Neural progenitor cell (in vitro differentiated cells): Measurements from ENCODE around the gene IPO9. TPM values are rescaled to one million over a fixed set of nuclear protein-coding genes. Genes with fewer than 3 reads are reported as not detected.
"Not testable (repeated sequence)": the region's sequence is repeated elsewhere in the genome, so short reads cannot be mapped to it uniquely, and the experiment has no call there.

Experiments used
- DNase-seq: peaks from one replicate; pipeline ENCODE4 v3.0.0-alpha.2; 2016; ENCODE audit warnings: low spot score
- H2AFZ ChIP-seq: fragments of 200-600 bp; sonication (generic); replicated peaks from 2 replicates; pipeline ENCODE4 v1.6.1; 2016; ENCODE audit warnings: antibody characterized with exemption
- H3F3A ChIP-seq: fragments of 200-600 bp; sonication (generic); 2 replicates; pipeline ENCODE4 v1.6.1; 2016; ENCODE audit warnings: antibody characterized with exemption, low read depth
- H3K27ac ChIP-seq: fragments of 200-600 bp; sonication (generic); 2 replicates; pipeline ENCODE4 v1.5.1; 2016; ENCODE audit warnings: mild to moderate bottlenecking
- H3K27me3 ChIP-seq: fragments of 200-600 bp; sonication (generic); 2 replicates; pipeline ENCODE4 v1.6.1; 2016; ENCODE audit warnings: mild to moderate bottlenecking, moderate library complexity
- H3K36me3 ChIP-seq: fragments of 200-600 bp; sonication (generic); 2 replicates; pipeline ENCODE4 v1.5.1; 2016
- H3K4me1 ChIP-seq: fragments of 200-600 bp; sonication (generic); 2 replicates; pipeline ENCODE4 v1.6.1; 2016; ENCODE audit warnings: mixed run types
- H3K4me2 ChIP-seq: fragments of 200-600 bp; sonication (generic); 2 replicates; pipeline ENCODE4 v1.6.1; 2016
- H3K4me3 ChIP-seq: fragments of 200-600 bp; sonication (generic); 2 replicates; pipeline ENCODE4 v1.5.1; 2016
- H3K79me2 ChIP-seq: fragments of 200-600 bp; sonication (generic); 2 replicates; pipeline ENCODE4 v1.6.1; 2016; ENCODE audit warnings: low read depth
- H3K9ac ChIP-seq: fragments of 200-600 bp; sonication (generic); 2 replicates; pipeline ENCODE4 v1.6.1; 2016
- H3K9me3 ChIP-seq: fragments of 200-600 bp; sonication (generic); 2 replicates; pipeline ENCODE4 v1.5.1; 2016; ENCODE audit warnings: low read depth
- H4K20me1 ChIP-seq: fragments of 200-600 bp; sonication (generic); 2 replicates; pipeline ENCODE4 v1.6.1; 2016; ENCODE audit warnings: low read depth
- H3K27ac Mint-ChIP-seq: 3 replicates; pipeline ENCODE4 v1.8.0; 2021; ENCODE audit warnings: mixed read lengths
- H3K27me3 Mint-ChIP-seq: 2 replicates; pipeline ENCODE4 v1.8.0; 2022; ENCODE audit warnings: low read depth, mild to moderate bottlenecking, inconsistent platforms, moderate library complexity, mixed read lengths; ENCODE audit not compliant: insufficient read depth
- H3K36me3 Mint-ChIP-seq: 3 replicates; pipeline ENCODE4 v1.8.0; 2021; ENCODE audit warnings: mixed read lengths
- H3K4me1 Mint-ChIP-seq: 3 replicates; pipeline ENCODE4 v1.8.0; 2021; ENCODE audit warnings: mixed read lengths
- H3K4me3 Mint-ChIP-seq: 3 replicates; pipeline ENCODE4 v1.8.0; 2021; ENCODE audit warnings: mild to moderate bottlenecking, moderate library complexity, mixed read lengths
- H3K9me3 Mint-ChIP-seq: 3 replicates; pipeline ENCODE4 v1.8.0; 2020; ENCODE audit warnings: mixed read lengths
- EZH2 ChIP-seq: fragments of 200-600 bp; sonication (generic); IDR thresholded peaks from 2 replicates; pipeline ENCODE4 v1.6.1; 2017; ENCODE audit warnings: antibody characterized with exemption, mild to moderate bottlenecking, moderate library complexity
- EZH2phosphoT487 ChIP-seq: fragments of 200-600 bp; sonication (generic); IDR thresholded peaks from 2 replicates; pipeline ENCODE4 v1.6.1; 2017; ENCODE audit warnings: antibody characterized with exemption
- total RNA-seq: library from RNA; depleted of rRNA; stranded (reverse); fragments of >200 nt; gene quantifications from 2 replicates; pipeline ENCODE4 v1.2.3, GENCODE V29; 2015; ENCODE audit warnings: low replicate concordance
- TF ChIP-seq, protein P1 (sequence below): fragments of 200-600 bp; sonication (generic); IDR thresholded peaks from 2 replicates; pipeline ENCODE4 v1.5.1; 2017; ENCODE audit warnings: antibody characterized with exemption, mild to moderate bottlenecking

The IPO9 gene
- total RNA-seq, 1 donor from 2014 or later, result 63.2 TPM

DNA sequence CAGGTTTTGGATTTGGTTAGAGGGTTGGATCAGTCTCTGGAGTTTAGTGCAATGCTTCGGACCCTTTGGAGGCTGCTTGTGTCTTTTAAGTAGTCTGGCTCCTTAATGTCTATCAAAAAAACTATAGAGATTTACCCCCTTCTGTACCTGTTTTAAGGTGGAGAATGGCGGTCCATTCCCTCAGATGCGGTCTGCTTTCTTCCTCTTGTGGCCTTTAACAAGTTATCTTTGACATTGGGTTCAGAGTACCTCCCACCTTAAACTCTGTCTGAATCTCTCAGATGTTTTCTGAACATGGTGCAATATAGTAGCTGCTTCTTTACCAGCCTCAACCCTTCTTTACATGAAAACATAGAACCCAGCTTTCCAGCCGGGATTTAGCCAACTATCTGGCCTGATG is 2.4 kb downstream of the IPO9 start:
- Histone ChIP-seq H3K4me1 (peaks cover 28% of the 10 kb centered on the region), H2AFZ (no peak overlapping the region), H3K27ac (no peak overlapping the region), H4K20me1 (peaks cover 68% of the 10 kb centered on the region), H3K9me3 (no peaks in the 10 kb centered on the region), H3K4me2 (peak overlapping the region; percentile 99), H3K27me3 (no peaks in the 10 kb centered on the region), H3F3A (peaks cover 28% of the 10 kb centered on the region), H3K79me2 (peaks cover 74% of the 10 kb centered on the region), H3K36me3 (peaks cover 3% of the 10 kb centered on the region), H3K4me3 (peak overlapping the region; percentile 74), H3K9ac (no peak overlapping the region)
- Mint-ChIP-seq H3K9me3 (no peaks in the 10 kb centered on the region), H3K27me3 (peaks cover 3% of the 10 kb centered on the region), H3K4me1 (peaks cover 41% of the 10 kb centered on the region), H3K4me3 (peak overlapping the region; percentile 100), H3K36me3 (peaks cover 9% of the 10 kb centered on the region), H3K27ac (no peak overlapping the region)
- no peak for TF ChIP-seq EZH2
- no peak for TF ChIP-seq EZH2phosphoT487
- TF ChIP-seq, protein P1, sequence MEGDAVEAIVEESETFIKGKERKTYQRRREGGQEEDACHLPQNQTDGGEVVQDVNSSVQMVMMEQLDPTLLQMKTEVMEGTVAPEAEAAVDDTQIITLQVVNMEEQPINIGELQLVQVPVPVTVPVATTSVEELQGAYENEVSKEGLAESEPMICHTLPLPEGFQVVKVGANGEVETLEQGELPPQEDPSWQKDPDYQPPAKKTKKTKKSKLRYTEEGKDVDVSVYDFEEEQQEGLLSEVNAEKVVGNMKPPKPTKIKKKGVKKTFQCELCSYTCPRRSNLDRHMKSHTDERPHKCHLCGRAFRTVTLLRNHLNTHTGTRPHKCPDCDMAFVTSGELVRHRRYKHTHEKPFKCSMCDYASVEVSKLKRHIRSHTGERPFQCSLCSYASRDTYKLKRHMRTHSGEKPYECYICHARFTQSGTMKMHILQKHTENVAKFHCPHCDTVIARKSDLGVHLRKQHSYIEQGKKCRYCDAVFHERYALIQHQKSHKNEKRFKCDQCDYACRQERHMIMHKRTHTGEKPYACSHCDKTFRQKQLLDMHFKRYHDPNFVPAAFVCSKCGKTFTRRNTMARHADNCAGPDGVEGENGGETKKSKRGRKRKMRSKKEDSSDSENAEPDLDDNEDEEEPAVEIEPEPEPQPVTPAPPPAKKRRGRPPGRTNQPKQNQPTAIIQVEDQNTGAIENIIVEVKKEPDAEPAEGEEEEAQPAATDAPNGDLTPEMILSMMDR, result no peak
- no peak for DNase-seq

DNA sequence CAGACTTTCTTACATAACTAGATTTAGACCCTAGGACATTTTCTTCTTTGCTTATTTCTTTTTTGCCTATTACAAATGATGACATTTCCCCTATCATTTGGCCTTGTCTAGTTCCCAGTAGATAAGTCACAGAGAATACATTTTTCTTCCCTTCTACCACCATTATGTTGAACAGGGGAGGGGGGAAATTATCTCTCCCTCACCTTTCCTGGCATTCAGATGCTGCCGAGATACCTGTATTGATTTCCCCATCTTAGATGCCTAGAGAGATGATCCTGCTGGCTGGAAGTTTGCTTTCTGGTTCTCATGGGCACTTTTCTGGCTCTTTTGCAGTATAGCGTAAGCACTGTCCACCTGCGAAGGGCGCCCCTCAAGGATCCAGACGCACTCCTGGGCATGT is 5.7 kb downstream of the IPO9 start:
- Histone ChIP-seq H3F3A (peaks cover 6% of the 10 kb centered on the region), H3K4me1 (peaks cover 13% of the 10 kb centered on the region), H3K9me3 (no peaks in the 10 kb centered on the region), H3K36me3 (peaks cover 10% of the 10 kb centered on the region), H4K20me1 (peaks cover 99% of the 10 kb centered on the region), H3K9ac (no peak overlapping the region), H3K4me3 (no peak overlapping the region), H2AFZ (no peak overlapping the region), H3K27ac (no peak overlapping the region), H3K27me3 (no peaks in the 10 kb centered on the region), H3K79me2 (peaks cover 100% of the 10 kb centered on the region), H3K4me2 (no peak overlapping the region)
- no peak for TF ChIP-seq EZH2phosphoT487
- TF ChIP-seq, protein P1, result no peak
- no peak for TF ChIP-seq EZH2
- H3K27ac Mint-ChIP-seq, result no peak overlapping the region
- H3K36me3 Mint-ChIP-seq, result peaks cover 24% of the 10 kb centered on the region
- no peak overlapping the region for H3K4me3 Mint-ChIP-seq
- H3K27me3 Mint-ChIP-seq, result no peaks in the 10 kb centered on the region
- no peaks in the 10 kb centered on the region for H3K9me3 Mint-ChIP-seq
- H3K4me1 Mint-ChIP-seq, result peaks cover 25% of the 10 kb centered on the region
- no peak for DNase-seq

DNA sequence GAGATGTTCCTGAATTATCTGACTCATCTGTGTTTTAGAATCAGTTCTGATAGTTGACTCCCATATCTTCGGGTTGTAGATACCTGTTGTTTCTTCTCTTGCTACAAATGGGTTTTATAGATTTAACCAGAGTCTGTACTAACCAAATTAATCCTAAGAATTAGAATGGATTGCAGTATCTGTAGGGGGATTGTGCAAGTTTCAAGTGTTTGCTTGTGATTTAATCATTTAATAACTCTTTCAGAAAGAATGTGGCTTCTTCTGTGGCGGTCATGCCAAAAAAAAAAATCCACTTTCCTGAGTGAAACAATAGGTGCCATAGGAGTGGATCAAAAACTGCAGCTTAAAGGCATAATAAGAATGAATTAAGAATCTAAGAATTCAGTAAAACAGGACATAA is 9.4 kb downstream of the IPO9 start:
- Histone ChIP-seq H3K27me3 (no peaks in the 10 kb centered on the region), H3K9me3 (no peaks in the 10 kb centered on the region), H3K4me1 (no peaks in the 10 kb centered on the region), H2AFZ (no peak overlapping the region), H3K27ac (no peak overlapping the region), H3K4me3 (no peak overlapping the region), H4K20me1 (peaks cover 99% of the 10 kb centered on the region), H3K79me2 (peaks cover 100% of the 10 kb centered on the region), H3K9ac (no peak overlapping the region), H3K4me2 (no peak overlapping the region), H3F3A (peaks cover 9% of the 10 kb centered on the region), H3K36me3 (peaks cover 10% of the 10 kb centered on the region)
- Mint-ChIP-seq H3K27ac (no peak overlapping the region), H3K4me1 (no peaks in the 10 kb centered on the region), H3K4me3 (no peak overlapping the region), H3K9me3 (no peaks in the 10 kb centered on the region), H3K27me3 (no peaks in the 10 kb centered on the region), H3K36me3 (peaks cover 24% of the 10 kb centered on the region)
- no peak for DNase-seq
- TF ChIP-seq EZH2 (no peak), EZH2phosphoT487 (no peak)
- TF ChIP-seq, protein P1, result no peak

DNA sequence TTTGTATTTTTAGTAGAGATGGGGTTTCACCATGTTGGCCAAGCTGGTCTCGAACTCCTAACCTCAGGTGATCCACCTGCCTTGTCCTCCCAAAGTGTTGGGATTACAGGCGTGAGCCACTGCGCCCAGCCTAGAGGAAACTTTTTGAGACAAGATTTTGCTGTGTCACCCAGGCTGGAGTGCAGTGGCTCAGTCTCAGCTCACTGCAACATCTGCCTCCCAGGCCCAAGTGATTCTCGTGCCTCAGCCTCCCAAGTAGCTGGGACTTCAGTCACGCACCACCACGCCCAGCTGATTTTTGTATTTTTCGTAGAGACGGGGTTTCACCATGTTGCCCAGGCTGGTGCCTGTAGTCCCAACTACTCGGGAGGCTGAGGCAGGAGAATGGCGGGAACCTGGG is 10.1 kb downstream of the IPO9 start:
- H4K20me1 ChIP-seq, result peaks cover 99% of the 10 kb centered on the region
- H3K79me2 ChIP-seq, result peaks cover 100% of the 10 kb centered on the region
- H3K4me1 Mint-ChIP-seq, result not testable (repeated sequence)

More for the DNA sequence above, 10.1 kb downstream of the IPO9 start:
- H3K36me3 ChIP-seq, H3K9me3 ChIP-seq, H3F3A ChIP-seq, H3K9ac ChIP-seq, H3K27ac ChIP-seq, H2AFZ ChIP-seq, H3K4me3 Mint-ChIP-seq, H3K9me3 Mint-ChIP-seq, H3K4me3 ChIP-seq, H3K4me1 ChIP-seq, H3K4me2 ChIP-seq, H3K27me3 ChIP-seq, DNase-seq, H3K27me3 Mint-ChIP-seq, H3K27ac Mint-ChIP-seq: not testable (repeated sequence)
- peaks cover 24% of the 10 kb centered on the region for H3K36me3 Mint-ChIP-seq
